Trophoblast cell (in vitro differentiated cells and primary cell): ENCODE data around the gene APBA2.

ENCODE experiments used
- DNase-seq, 2 donors: peaks; one replicate each; pipeline ENCODE4 v3.0.0-alpha.2; 2016
- H2AFZ ChIP-seq: 2 replicates; pipeline ENCODE4 v1.6.1; 2013; ENCODE audit warnings: low read length, moderate library complexity, mild to moderate bottlenecking; ENCODE audit not compliant: insufficient read depth, poor library complexity
- H2AK5ac ChIP-seq: 2 replicates; pipeline ENCODE4 v1.6.1; 2013; ENCODE audit warnings: mild to moderate bottlenecking, low read length
- H2BK120ac ChIP-seq: 2 replicates; pipeline ENCODE4 v1.6.1; 2013; ENCODE audit warnings: low read length, mild to moderate bottlenecking, moderate library complexity; ENCODE audit not compliant: insufficient read depth, poor library complexity
- H2BK12ac ChIP-seq: 2 replicates; pipeline ENCODE4 v1.6.1; 2013; ENCODE audit warnings: mild to moderate bottlenecking, low read length, moderate library complexity
- H2BK5ac ChIP-seq: 2 replicates; pipeline ENCODE4 v1.6.1; 2013; ENCODE audit warnings: low read length, low read depth, moderate library complexity, mild to moderate bottlenecking; ENCODE audit not compliant: poor library complexity
- H3K14ac ChIP-seq: 2 replicates; pipeline ENCODE4 v1.6.1; 2013; ENCODE audit warnings: mild to moderate bottlenecking, low read length
- H3K18ac ChIP-seq: 2 replicates; pipeline ENCODE4 v1.6.1; 2013; ENCODE audit warnings: mild to moderate bottlenecking, low read length
- H3K23ac ChIP-seq: 2 replicates; pipeline ENCODE4 v1.6.1; 2013; ENCODE audit warnings: low read length
- H3K27ac ChIP-seq: 2 replicates; pipeline ENCODE4 v1.5.1; 2013; ENCODE audit warnings: low read depth, mild to moderate bottlenecking, inconsistent platforms, low read length, moderate library complexity
- H3K27me3 ChIP-seq: 2 replicates; pipeline ENCODE4 v1.6.1; 2013; ENCODE audit warnings: inconsistent platforms, mild to moderate bottlenecking, low read length, moderate library complexity; ENCODE audit not compliant: insufficient read depth
- H3K36me3 ChIP-seq, 2 experiments: 1 replicate in 1 of 2; 2 replicates in 1 of 2; pipeline ENCODE4 v1.6.1; 2013; ENCODE audit warnings: low read length in 2 of 2, mild to moderate bottlenecking in 2 of 2, moderate library complexity in 1 of 2; ENCODE audit not compliant: insufficient read depth in 2 of 2, control insufficient read depth in 1 of 2
- H3K4ac ChIP-seq: 2 replicates; pipeline ENCODE4 v1.6.1; 2013; ENCODE audit warnings: low read depth, mild to moderate bottlenecking, low read length, moderate library complexity
- H3K4me1 ChIP-seq, 2 experiments: 1 replicate in 1 of 2; 2 replicates in 1 of 2; pipeline ENCODE4 v1.6.1; 2013; ENCODE audit warnings: low read length in 2 of 2, mild to moderate bottlenecking in 2 of 2, moderate library complexity in 1 of 2; ENCODE audit not compliant: insufficient read depth in 2 of 2, control insufficient read depth in 1 of 2
- H3K4me2 ChIP-seq: 2 replicates; pipeline ENCODE4 v1.6.1; 2013; ENCODE audit warnings: inconsistent platforms, mild to moderate bottlenecking, low read length, moderate library complexity
- H3K4me3 ChIP-seq: 2 replicates; pipeline ENCODE4 v1.5.1; 2013; ENCODE audit warnings: mild to moderate bottlenecking, low read depth, low read length, inconsistent platforms
- H3K79me1 ChIP-seq: one replicate; pipeline ENCODE4 v1.6.1; 2013; ENCODE audit warnings: low read length
- H3K79me2 ChIP-seq: 2 replicates; pipeline ENCODE4 v1.6.1; 2013; ENCODE audit warnings: low read length, mild to moderate bottlenecking; ENCODE audit not compliant: control insufficient read depth, insufficient read depth, poor library complexity
- H3K9ac ChIP-seq: 2 replicates; pipeline ENCODE4 v1.6.1; 2013; ENCODE audit warnings: mild to moderate bottlenecking, low read length
- H3K9me3 ChIP-seq: 2 replicates; pipeline ENCODE4 v1.6.1; 2013; ENCODE audit warnings: low read depth, mild to moderate bottlenecking, control low read depth, inconsistent platforms, low read length; ENCODE audit not compliant: insufficient read depth
- H4K12ac ChIP-seq: 2 replicates; pipeline ENCODE4 v1.6.1; 2013; ENCODE audit warnings: low read depth, mild to moderate bottlenecking, low read length, moderate library complexity
- H4K8ac ChIP-seq: 2 replicates; pipeline ENCODE4 v1.6.1; 2013; ENCODE audit warnings: low read depth, mild to moderate bottlenecking, low read length, moderate library complexity
- H4K91ac ChIP-seq: one replicate; pipeline ENCODE4 v1.6.1; 2013; ENCODE audit warnings: low read depth, mild to moderate bottlenecking, low read length, moderate library complexity
- WGBS: extraction: QIAGEN DNeasy Blood & Tissue Kit; methylation state at CpG from one replicate; pipeline ENCODE4 v1.1.7; 2013; ENCODE audit warnings: missing lambda C conversion rate; ENCODE audit not compliant: insufficient read length, insufficient coverage; ENCODE audit errors: extremely low coverage; 5-methylcytosine and 5-hydroxymethylcytosine counted together

Gene APBA2

GRCh38 chr15:29125382-29126207, 239.8 kb downstream of the APBA2 start:
- H2AK5ac ChIP-seq = no peak overlapping the region
- no peak overlapping the region for H3K4me2 ChIP-seq
- no peak overlapping the region for H3K4ac ChIP-seq
- DNase-seq = no peak
- H3K18ac ChIP-seq = no peak overlapping the region
- H4K91ac ChIP-seq = no peak overlapping the region
- no peak overlapping the region for H2BK120ac ChIP-seq
- no peak overlapping the region for H2BK5ac ChIP-seq
- no peak overlapping the region for H2AFZ ChIP-seq
- no peak overlapping the region for H3K27ac ChIP-seq
- H3K4me1 ChIP-seq = peaks cover 0 to 8% of the 10 kb centered on the region in 2 experiments
- H3K36me3 ChIP-seq = no peaks in the 10 kb centered on the region
- no peak overlapping the region for H3K23ac ChIP-seq
- no peaks in the 10 kb centered on the region for H3K27me3 ChIP-seq
- H4K12ac ChIP-seq = no peak overlapping the region
- no peak overlapping the region for H3K9ac ChIP-seq
- no peak overlapping the region for H4K8ac ChIP-seq
- no peaks in the 10 kb centered on the region for H3K9me3 ChIP-seq
- WGBS = no CpG with 5 or more reads among the region's 19 CpGs
- no peak overlapping the region for H3K4me3 ChIP-seq
- H2BK12ac ChIP-seq = no peak overlapping the region
- no peaks in the 10 kb centered on the region for H3K79me2 ChIP-seq
- H3K14ac ChIP-seq = no peak overlapping the region
- H3K79me1 ChIP-seq = no peaks in the 10 kb centered on the region

GRCh38 chr15:29126208-29126536, 240.4 kb downstream of the APBA2 start:
- Histone ChIP-seq H3K18ac (no peak overlapping the region), H3K14ac (no peak overlapping the region), H3K79me1 (no peaks in the 10 kb centered on the region), H4K91ac (no peak overlapping the region), H3K9me3 (no peaks in the 10 kb centered on the region), H3K4me3 (no peak overlapping the region), H3K36me3 (no peaks in the 10 kb centered on the region), H4K12ac (no peak overlapping the region), H3K23ac (no peak overlapping the region), H2BK120ac (no peak overlapping the region), H3K9ac (no peak overlapping the region), H3K4me1 (peaks cover 0 to 8% of the 10 kb centered on the region in 2 experiments), H3K4me2 (no peak overlapping the region), H2BK12ac (no peak overlapping the region), H3K4ac (no peak overlapping the region), H3K27me3 (no peaks in the 10 kb centered on the region), H3K27ac (no peak overlapping the region), H2AFZ (no peak overlapping the region), H2AK5ac (no peak overlapping the region), H3K79me2 (no peaks in the 10 kb centered on the region), H4K8ac (no peak overlapping the region), H2BK5ac (no peak overlapping the region)
- no CpG with 5 or more reads among the region's 11 CpGs for WGBS
- no peak for DNase-seq

GRCh38 chr15:29126821-29127461, 241.2 kb downstream of the APBA2 start:
- WGBS = no CpG with 5 or more reads among the region's 19 CpGs
- Histone ChIP-seq H2AK5ac (no peak overlapping the region), H3K4me3 (no peak overlapping the region), H4K12ac (no peak overlapping the region), H2AFZ (no peak overlapping the region), H3K9ac (no peak overlapping the region), H2BK12ac (no peak overlapping the region), H3K9me3 (no peaks in the 10 kb centered on the region), H4K91ac (no peak overlapping the region), H3K4ac (no peak overlapping the region), H3K27ac (no peak overlapping the region), H3K27me3 (no peaks in the 10 kb centered on the region), H3K4me2 (no peak overlapping the region), H2BK120ac (no peak overlapping the region), H4K8ac (no peak overlapping the region), H2BK5ac (no peak overlapping the region), H3K23ac (no peak overlapping the region), H3K79me2 (no peaks in the 10 kb centered on the region), H3K79me1 (no peaks in the 10 kb centered on the region), H3K36me3 (no peaks in the 10 kb centered on the region), H3K18ac (no peak overlapping the region), H3K14ac (no peak overlapping the region), H3K4me1 (peaks cover 0 to 8% of the 10 kb centered on the region in 2 experiments)
- no peak for DNase-seq

- Histone ChIP-seq H3K4ac (no peak overlapping the region), H3K4me2 (no peak overlapping the region), H3K4me3 (no peak overlapping the region), H3K18ac (no peak overlapping the region), H3K79me2 (no peaks in the 10 kb centered on the region), H3K4me1 (peaks cover 0 to 8% of the 10 kb centered on the region in 2 experiments), H2BK5ac (no peak overlapping the region), H3K27me3 (no peaks in the 10 kb centered on the region), H2BK12ac (no peak overlapping the region), H3K9ac (no peak overlapping the region), H4K8ac (no peak overlapping the region), H2AFZ (no peak overlapping the region), H3K23ac (no peak overlapping the region), H2AK5ac (no peak overlapping the region), H4K91ac (no peak overlapping the region), H3K14ac (no peak overlapping the region), H3K36me3 (no peaks in the 10 kb centered on the region), H4K12ac (no peak overlapping the region), H3K27ac (no peak overlapping the region), H3K79me1 (no peaks in the 10 kb centered on the region), H2BK120ac (no peak overlapping the region), H3K9me3 (no peaks in the 10 kb centered on the region)
- DNase-seq = no peak
- WGBS = no CpG with 5 or more reads among the region's 19 CpGs
These were observed 242.0 kb downstream of the APBA2 start for GRCh38 chr15:29127506-29128430.
